D721Med (cell line): ENCODE measurements around the gene OSTF1.

ENCODE experiments used
- DNase-seq: peaks from one replicate; pipeline ENCODE4 v3.0.0; 2011; ENCODE audit warnings: low spot score; ENCODE audit not compliant: insufficient read length
- FAIRE-seq: peaks from 2 replicates; lab custom pipeline; 2011; peaks lifted over from hg19 to GRCh38; lab: Jason Lieb, UNC
- CTCF ChIP-seq: IDR thresholded peaks from 2 replicates; pipeline ENCODE4 v1.5.1; 2012; ENCODE audit warnings: mild to moderate bottlenecking, control low read depth; ENCODE audit not compliant: insufficient read depth; ENCODE audit errors: missing control alignments

The OSTF1 gene

GRCh38 chr9:75161116-75161857 is 73.0 kb downstream of the OSTF1 start:
- DNase-seq, result no peak
- no peak for FAIRE-seq
- TF ChIP-seq CTCF, result no peak

GRCh38 chr9:75163764-75164163 is 75.5 kb downstream of the OSTF1 start:
- TF ChIP-seq CTCF, result no peak
- FAIRE-seq (no peak), DNase-seq (no peak)

GRCh38 chr9:75164573-75164972 is 76.3 kb downstream of the OSTF1 start:
- DNase-seq (no peak), FAIRE-seq (no peak)
- no peak for TF ChIP-seq CTCF

GRCh38 chr9:75167281-75167680 is 79.0 kb downstream of the OSTF1 start:
- FAIRE-seq (no peak), DNase-seq (no peak)
- TF ChIP-seq CTCF, result no peak

GRCh38 chr9:75168270-75169178 is 80.2 kb downstream of the OSTF1 start:
- FAIRE-seq (no peak), DNase-seq (no peak)
- TF ChIP-seq CTCF, result no peak

- DNase-seq, result no peak
- FAIRE-seq, result no peak
Observed at GRCh38 chr9:75169623-75170022, 81.3 kb downstream of the OSTF1 start.

More at GRCh38 chr9:75169623-75170022, 81.3 kb downstream of the OSTF1 start:
- TF ChIP-seq CTCF, result no peak
